ENCODE measurements around the gene COG1. TPM values are rescaled to one million over a fixed set of nuclear protein-coding genes. Genes with fewer than 3 reads are reported as not detected.

The COG1 gene
- total RNA-seq, 1 experiment from 2014 or later = 25.3 TPM

DNA sequence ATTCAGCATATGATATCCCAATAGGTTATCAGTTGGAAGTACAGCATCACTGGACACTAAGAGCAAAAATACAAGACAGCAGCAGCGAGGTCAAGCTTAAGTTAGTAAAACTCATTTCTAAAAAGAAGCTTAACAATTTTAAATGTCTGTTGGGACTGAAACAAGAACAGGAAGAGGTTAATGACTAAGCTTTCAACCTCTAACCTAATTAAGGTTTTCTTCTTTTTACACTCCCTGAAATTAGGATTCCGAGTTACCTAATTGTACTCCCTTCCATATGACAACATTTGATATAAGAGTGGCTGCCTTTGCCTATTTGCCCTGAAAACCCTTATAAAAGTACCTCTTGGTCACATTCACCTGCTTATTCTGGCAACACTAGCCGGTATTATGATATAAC is 34.5 kb downstream of the COG1 start:
- DNase-seq (ENCODE audit: low spot score) = no peak

DNA sequence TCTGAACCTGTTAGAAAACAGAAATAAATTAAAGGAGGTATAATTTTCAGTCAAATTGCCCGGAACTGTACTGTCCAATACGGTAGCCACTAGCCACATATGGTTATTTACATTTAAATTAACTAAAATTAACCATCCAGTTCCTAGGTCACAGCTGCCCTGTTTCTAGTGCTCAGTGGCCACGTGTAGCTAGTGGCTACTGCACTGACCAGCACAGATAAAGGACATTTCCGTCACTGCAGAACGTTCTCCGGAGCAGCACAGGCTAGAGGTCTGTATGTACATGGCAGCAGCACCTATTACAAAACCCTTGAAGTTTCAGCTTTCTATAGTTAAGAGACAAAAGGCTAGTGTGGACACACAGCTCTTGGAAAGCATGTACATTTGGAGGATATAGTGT is 35.1 kb downstream of the COG1 start:
- DNase-seq (ENCODE audit: low spot score) = no peak

DNA sequence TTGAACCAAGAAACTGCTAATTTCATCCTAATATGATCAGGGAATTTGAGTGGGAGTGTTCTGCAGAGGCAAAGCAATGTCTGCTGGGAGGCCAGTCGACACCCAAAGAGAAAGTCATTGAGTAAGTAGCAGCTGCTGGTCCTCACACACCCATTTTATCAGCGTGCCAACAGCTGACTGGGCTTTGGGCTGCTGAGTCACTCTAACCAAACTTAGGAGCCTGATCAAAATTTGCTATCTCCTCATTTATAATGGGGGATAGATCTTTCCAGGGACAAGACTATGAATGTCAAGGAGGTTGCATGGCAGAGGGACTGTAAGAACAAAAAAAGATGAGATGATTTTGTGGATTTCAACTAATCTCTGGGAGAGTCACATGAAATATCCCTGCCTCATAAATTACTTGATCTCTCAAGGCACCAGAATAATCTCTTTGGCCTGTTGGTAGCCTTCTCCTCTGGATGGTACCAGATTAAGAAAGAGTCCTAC is 35.9 kb downstream of the COG1 start:
- DNase-seq (ENCODE audit: low spot score) = peak; percentile 85

DNA sequence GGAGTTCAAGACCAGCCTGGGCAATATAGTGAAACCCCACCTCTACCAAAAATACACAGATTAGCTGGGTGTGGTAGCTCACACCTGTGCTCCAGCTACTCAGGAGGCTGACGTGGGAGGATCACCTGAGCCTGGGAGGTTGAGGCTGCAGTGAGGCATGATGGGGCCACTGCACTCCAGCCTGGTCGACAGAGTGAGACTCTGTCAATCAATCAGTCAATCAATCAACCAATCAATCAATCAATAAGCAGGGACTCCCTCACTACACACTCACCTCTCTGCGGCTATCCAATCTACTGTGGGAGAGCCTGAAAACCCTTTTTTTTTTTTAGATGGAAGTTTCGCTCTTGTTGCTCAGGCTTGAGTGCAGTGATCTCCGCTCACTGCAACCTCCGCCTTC is 37.2 kb downstream of the COG1 start:
- DNase-seq (ENCODE audit: low spot score) = no peak

DNA sequence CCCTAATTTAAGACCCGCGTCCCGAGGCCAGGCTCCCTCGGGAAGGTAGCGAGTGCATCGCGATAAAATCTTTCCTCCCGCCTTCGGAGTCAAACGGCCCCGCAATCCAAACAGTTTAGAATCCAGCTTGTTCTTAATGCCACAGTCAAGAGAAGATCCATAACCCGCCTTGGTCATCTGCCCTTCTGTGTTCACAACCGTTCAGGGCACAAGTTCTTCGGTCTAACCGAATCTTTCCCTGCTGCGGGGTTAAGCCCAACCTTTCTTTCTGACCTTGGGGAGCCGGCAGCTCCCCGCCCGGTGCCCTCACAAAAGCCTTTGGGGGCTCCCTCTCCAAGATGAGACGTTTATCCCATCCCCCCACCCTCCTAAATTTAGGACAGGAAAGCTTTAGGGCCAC is 38.5 kb downstream of the COG1 start:
- peak; percentile 25 for DNase-seq (ENCODE audit: low spot score)

DNA sequence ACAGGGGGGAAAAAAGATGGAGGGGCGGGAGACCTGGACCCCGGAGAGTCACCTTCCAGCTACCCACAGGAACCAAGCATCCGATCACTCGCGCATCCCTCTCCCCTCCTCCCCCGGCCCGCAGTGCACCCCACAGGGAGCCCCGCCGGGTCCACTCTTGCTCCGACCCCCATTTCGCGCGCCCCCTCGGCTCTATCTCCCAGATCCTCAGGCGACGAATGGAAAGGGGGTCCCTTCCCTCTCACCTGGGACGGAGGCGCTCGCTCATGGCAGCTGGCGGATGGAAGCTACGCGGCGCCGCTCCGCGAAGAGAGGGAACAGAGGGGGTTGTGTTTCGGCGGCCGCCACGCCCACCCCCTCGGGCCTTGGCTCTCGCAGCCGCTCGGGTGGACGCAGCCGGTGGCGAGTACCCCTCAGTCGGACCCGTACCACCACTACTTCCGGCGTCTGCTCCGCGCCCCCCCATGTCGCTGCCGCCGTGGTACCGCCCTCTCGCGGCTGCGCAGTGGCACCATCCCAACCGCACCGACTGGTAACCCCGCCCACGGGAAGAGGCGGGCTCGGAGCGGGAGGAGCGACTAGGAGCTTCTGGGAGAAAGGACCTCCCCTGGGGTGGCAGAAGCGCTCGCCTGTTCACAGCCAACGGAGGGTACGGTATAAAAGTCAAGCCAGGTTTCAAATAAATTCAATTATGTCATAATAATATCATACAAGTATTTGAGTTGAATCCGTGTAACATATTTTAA is 39.2 kb downstream of the COG1 start:
- peak; percentile 94 for DNase-seq (ENCODE audit: low spot score)

DNA sequence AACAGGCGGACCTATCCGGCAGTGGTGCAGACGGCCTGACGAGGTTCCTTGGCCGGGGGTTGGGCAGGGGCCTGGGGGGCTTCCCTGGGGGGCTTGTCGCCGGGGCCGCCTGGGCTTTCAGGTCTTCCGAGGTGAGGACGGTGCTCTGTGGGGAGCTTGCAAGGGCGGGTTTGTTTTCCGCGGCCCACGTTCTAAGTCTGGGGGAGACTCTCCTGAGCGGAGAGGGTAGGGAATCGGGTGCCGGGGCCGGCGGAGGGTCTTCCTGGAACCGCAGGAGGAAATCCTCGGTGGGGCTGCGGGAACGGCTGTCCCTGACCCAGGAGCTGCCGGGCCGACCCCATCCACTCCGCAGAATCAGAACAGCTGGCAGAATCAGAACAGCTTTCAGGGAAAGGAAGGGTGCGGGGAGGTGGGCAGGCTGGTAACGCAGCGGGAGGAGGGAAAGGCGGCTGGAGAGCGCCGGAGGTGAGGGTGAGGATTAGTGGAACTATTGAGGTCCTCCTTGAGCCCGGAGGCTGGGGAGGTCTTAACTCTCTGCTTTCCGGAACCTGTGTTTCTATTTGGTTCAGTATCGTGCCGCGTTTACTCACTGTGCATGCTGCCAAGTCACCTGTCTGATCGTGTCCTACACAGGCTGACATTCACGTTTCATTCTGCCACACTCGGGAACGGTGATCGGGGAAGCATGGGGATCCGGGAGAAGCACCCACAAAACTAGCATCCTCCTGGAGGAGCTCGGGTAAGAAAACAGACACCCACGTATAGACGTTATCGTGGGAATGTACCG is 39.9 kb downstream of the COG1 start:
- peak; percentile 46 for DNase-seq (ENCODE audit: low spot score)

DNA sequence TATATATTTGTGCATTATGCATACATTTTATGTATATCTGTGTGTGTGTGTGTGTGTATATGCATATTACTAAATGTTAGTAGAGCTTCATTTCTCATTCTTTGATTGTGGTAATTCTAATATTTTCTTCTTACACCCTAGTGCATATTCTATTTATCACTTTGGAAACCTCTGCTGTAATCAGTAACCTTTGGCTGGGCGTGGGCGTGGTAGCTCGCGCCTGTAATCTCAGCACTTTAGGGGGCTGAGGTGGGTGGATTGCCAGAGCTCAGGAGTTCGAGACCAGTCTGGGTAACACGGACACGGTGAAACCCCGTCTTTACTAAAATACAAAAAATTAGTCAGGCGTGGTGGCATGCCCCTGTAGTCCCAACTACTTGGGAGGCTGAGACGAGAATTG is 41.9 kb downstream of the COG1 start:
- no peak for DNase-seq (ENCODE audit: low spot score)

DNA sequence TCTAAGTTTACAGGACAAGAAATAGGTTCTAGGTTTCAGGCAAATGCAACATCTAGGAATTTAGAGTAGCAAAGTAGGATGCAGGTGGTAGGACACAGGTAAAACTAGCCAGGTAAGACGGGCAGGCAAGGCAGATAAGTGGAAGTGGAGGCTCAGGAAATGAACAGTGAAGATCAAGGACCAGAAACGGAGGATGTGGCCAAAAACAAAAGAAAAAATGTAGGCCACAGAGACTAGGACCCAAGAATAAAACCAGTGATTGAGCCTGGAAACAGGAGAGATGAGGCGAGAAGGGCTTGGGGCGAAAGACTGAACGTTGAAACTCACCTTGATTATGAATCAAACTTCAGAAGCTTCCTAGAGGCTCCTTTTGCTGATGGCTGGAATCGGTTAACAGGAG is 44.9 kb downstream of the COG1 start:
- no peak for DNase-seq (ENCODE audit: low spot score)

DNA sequence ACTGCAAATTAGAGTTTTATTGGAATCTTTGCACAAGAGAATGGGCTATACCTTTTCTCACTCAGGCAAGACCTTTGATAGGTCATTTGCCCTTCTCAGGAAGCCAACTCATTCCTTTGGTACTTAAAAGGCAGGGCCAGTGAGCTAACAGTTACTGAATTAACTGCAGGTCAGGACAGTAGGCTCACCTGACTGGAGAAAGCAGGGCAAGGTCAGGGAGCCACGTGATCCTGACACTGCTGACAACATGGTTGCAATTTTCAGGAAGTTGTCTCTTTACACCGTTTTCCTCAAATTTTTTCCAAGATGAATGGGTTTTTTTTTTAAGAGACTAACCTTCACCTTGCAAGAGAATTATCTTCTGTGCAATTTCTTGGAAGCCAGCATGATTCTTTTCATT is 47.7 kb downstream of the COG1 start:
- DNase-seq (ENCODE audit: low spot score) = no peak

DNA sequence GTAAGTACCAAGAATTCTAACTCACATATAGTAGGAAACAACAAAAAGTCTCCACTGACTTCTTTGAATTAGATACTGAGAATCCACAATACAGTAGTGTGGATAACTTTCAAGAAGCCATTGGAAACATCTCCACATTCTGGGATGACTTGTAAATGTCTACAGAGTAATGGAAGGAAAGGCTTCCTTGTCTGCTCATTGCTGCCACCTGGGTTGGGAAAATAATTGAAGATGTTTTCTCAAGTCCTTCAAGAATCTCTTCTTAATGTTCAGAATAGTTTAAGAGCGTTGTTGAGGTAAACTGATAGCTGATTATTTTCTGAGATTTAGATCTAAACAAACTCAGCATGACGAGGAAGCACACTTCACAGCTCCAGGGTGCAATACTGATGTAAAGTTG is 54.9 kb downstream of the COG1 start:
- no peak for DNase-seq (ENCODE audit: low spot score)

DNA sequence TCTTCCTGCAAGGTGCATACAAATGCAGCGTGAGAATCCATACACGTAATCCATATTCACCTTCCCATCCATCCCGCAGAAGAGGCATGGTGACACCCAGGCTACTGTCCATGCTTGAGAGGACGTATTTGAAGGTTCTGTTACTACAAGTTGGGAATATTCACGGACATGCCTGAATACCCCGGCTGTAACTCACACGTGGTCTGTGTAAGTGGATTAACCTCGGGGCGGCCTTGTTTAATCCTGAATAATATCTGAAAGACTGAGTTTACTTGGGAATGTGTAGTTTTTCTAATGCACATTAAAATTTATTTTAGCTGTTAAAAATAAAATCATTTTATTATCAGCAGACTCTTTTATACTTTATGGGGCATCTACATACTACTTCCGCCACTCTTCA is 55.7 kb downstream of the COG1 start:
- DNase-seq (ENCODE audit: low spot score) = no peak

DNA sequence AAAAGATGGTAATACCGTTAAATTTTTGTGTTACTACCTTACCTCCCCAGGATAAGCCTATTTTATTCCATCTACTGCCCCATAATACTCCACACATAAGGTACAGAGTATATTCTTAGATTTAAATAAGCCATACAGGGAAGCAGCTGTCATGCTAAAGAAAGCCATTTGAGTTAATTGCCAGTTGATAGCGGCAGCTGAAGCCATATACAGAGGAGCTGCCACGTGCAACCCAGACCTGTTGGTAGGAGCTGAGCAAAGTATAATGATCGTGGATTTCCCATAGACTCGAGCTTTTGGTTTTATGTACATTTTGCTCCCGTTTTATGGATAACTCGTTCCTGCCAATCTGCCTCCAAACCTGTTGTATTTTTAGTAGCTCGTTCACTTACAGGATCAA is 56.8 kb downstream of the COG1 start:
- no peak for DNase-seq (ENCODE audit: low spot score)

DNA sequence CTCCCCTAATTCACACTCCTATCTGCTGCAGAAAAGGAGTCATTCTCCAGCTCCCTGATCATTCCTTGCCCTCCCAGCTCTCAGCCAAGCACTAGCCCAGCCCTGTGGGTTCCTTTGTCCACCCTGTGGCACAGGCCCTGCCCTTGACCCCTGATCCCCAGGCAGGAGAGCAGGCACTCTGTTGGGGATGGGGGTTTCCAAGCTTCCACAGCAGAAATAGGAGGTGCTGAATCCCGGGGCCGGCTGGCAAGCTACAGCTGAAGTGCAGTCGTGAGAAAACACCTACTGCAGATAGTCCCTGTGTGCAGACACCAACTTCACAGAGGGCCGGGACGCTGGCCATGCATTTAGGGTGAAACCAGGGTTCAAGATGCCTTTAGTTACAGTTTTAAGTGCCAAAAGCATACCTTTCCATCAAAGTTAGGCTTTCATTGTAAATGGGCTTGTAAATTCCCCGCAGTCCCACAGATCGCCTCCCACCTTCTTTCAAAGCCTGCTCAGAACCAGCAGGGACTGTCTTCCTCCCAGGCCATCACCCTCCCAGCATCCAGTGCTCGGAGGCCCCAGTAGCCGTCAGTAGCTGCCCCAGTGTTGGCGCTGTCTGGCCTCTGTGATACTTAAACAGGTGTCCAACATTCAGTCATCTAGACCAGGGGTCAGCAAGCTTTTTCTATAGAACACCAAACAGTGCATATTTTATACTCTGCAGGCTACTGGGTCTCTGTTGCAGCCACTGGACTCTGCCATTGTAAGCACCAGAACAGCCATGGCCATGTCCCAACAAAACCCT is 58.2 kb downstream of the COG1 start:
- DNase-seq (ENCODE audit: low spot score) = no peak

DNA sequence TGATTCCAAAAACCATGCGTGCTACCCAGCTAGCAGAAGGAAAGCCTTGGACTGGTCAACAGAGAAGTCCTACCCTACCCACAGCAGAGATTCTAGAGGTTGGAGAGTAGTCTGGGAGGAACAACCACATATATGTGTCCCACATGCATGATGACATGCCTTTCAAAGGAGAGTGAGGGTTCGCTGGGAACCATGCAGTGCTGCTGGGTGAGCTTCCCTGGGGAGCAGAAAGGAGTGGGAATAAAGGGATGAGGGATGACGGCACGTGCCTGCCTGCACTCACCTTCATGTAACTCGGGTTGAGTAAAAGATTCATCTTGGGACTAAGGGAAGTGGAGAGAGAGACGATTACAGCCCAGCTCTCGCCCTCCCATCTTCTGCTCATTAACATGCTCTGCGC is 59.0 kb downstream of the COG1 start:
- no peak for DNase-seq (ENCODE audit: low spot score)

DNA sequence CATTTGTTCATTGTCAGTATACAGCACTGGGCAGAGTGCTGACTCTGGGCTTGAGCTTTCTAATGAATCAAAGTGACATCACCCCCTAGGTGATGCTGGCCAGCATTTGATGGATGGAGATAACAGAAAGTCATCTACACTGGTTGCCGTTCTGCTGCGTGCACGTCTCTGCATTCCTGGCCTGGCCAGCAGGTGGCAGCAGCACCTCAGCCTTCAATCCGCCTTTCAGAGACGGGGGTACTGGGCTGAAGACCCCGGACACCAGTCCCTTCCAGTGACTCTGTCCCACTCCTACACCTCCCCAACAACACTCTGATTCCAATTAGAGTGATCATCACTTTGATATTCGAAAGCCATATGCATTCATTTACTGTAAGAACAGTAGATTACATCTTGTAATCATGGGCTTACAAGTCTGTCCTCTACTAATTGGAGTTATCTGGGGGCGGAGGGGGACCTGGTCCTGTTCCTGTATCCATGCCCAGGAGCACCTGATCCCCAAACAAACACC is 62.9 kb downstream of the COG1 start:
- peak; percentile 71 for DNase-seq (ENCODE audit: low spot score)

DNA sequence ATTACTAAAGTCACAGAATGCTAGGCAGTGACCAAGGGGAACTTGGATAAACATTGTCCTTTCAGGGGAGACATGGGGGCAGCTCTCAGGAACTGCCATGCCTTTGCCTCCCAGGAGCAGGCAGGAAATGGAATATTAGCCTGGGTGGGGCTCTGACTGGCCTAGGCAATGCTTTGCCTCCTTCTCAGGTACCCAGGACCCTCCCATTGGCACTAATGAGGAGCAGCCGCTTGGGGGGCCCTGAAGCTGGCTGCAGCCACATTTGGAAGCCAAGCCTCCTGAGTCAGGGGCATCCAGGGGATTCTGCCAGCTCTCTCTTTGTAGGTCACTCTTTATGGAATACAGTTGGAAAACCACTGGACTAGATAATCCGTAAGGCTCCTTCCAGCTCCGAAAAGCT is 63.4 kb downstream of the COG1 start:
- DNase-seq (ENCODE audit: low spot score) = no peak

DNA sequence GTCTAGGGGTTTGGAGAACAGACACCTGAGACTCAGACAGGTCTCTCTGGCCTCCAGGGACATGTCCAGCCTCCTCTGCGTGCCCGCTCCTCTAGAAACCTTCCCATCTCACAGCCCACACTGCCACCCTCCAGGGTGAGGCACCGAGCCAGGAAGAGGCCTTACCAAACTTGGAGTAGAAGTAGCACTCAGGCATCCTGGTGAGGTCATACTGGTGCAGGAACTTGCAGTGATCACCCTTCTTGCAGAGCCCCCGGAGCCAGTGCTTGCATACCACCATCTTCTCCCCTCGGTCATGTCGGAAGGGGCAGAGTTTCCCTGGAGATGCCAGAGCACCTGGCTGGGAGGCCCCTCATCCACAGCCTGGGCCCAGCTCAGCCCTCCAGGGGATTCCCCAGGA is 64.7 kb downstream of the COG1 start:
- no peak for DNase-seq (ENCODE audit: low spot score)
